Measurements from ENCODE around the gene MAPK11. TPM values are rescaled to one million over a fixed set of nuclear protein-coding genes. Genes with fewer than 3 reads are reported as not detected.

MAPK11 gene
- polyA plus RNA-seq, 3 donors: 6.7 to 10.1 (median 8.9) TPM

- DNase-seq (ENCODE audit: extremely low read depth in 1 of 11, low read depth in 9 of 11, low spot score in 4 of 11): no peak
Observed at GRCh38 chr22:50299785-50300619, 29.8 kb upstream of the MAPK11 start.

- no peak for DNase-seq (ENCODE audit: extremely low read depth in 1 of 11, low read depth in 9 of 11, low spot score in 4 of 11)
Observed at GRCh38 chr22:50298937-50299784, 29.0 kb upstream of the MAPK11 start.

GRCh38 chr22:50298266-50298637 lies 28.1 kb upstream of the MAPK11 start:
- no peak for DNase-seq (ENCODE audit: extremely low read depth in 1 of 11, low read depth in 9 of 11, low spot score in 4 of 11)

- DNase-seq (ENCODE audit: extremely low read depth in 1 of 11, low read depth in 9 of 11, low spot score in 4 of 11): no peak
Observed at GRCh38 chr22:50297510-50298265, 27.5 kb upstream of the MAPK11 start.

GRCh38 chr22:50296658-50297490 lies 26.7 kb upstream of the MAPK11 start:
- DNase-seq (ENCODE audit: extremely low read depth in 1 of 11, low read depth in 9 of 11, low spot score in 4 of 11): no peak

- no peak for DNase-seq (ENCODE audit: extremely low read depth in 1 of 11, low read depth in 9 of 11, low spot score in 4 of 11)
Observed at GRCh38 chr22:50294319-50294656, 24.1 kb upstream of the MAPK11 start.

GRCh38 chr22:50293441-50294318 lies 23.5 kb upstream of the MAPK11 start:
- peak in 2 of 11 donors; percentile 61 to 67 for DNase-seq (ENCODE audit: extremely low read depth in 1 of 11, low read depth in 9 of 11, low spot score in 4 of 11)

- DNase-seq (ENCODE audit: extremely low read depth in 1 of 11, low read depth in 9 of 11, low spot score in 4 of 11): no peak
Observed at GRCh38 chr22:50292643-50293440, 22.7 kb upstream of the MAPK11 start.

GRCh38 chr22:50289942-50290630 lies 19.9 kb upstream of the MAPK11 start:
- no peak for DNase-seq (ENCODE audit: extremely low read depth in 1 of 11, low read depth in 9 of 11, low spot score in 4 of 11)

GRCh38 chr22:50289151-50289941 lies 19.2 kb upstream of the MAPK11 start:
- DNase-seq (ENCODE audit: extremely low read depth in 1 of 11, low read depth in 9 of 11, low spot score in 4 of 11): no peak

GRCh38 chr22:50287731-50288130 lies 17.6 kb upstream of the MAPK11 start:
- no peak for DNase-seq (ENCODE audit: extremely low read depth in 1 of 11, low read depth in 9 of 11, low spot score in 4 of 11)

- DNase-seq (ENCODE audit: extremely low read depth in 1 of 11, low read depth in 9 of 11, low spot score in 4 of 11): no peak
Observed at GRCh38 chr22:50286701-50287318, 16.6 kb upstream of the MAPK11 start.

- DNase-seq (ENCODE audit: extremely low read depth in 1 of 11, low read depth in 9 of 11, low spot score in 4 of 11): no peak
Observed at GRCh38 chr22:50286275-50286674, 16.1 kb upstream of the MAPK11 start.

- DNase-seq (ENCODE audit: extremely low read depth in 1 of 11, low read depth in 9 of 11, low spot score in 4 of 11): no peak
Observed at GRCh38 chr22:50285568-50286229, 15.5 kb upstream of the MAPK11 start.

GRCh38 chr22:50284479-50284878 lies 14.3 kb upstream of the MAPK11 start:
- no peak for DNase-seq (ENCODE audit: extremely low read depth in 1 of 11, low read depth in 9 of 11, low spot score in 4 of 11)

All from renal cortex interstitium (tissue), 11 donors.